H1 (cell line): Measurements from ENCODE around the gene MS4A15. TPM values are rescaled to one million over a fixed set of nuclear protein-coding genes. Genes with fewer than 3 reads are reported as not detected.

Experiments used
- CBX5 ChIP-seq: fragments of 300-800, 300-1000 bp; sonication (generic); IDR thresholded peaks from 2 replicates; pipeline ENCODE4 v1.7.1; 2016; ENCODE audit warnings: antibody characterized with exemption, low read length, low read depth
- JUN ChIP-seq: IDR thresholded peaks from 2 replicates; pipeline ENCODE4 v1.6.1; 2011; ENCODE audit warnings: low read depth, mild to moderate bottlenecking, improper control_type of control experiment, low read length
- SUZ12 ChIP-seq: fragments of 200-600 bp; sonication (generic); IDR thresholded peaks from 2 replicates; pipeline ENCODE4 v1.6.1; 2012; ENCODE audit warnings: mild to moderate bottlenecking, inconsistent platforms, low read length, moderate library complexity, mixed read lengths
- TCF12 ChIP-seq: IDR thresholded peaks from 2 replicates; pipeline ENCODE4 v1.6.1; 2011; ENCODE audit warnings: low read depth, mild to moderate bottlenecking, low read length
- polyA plus RNA-seq, 7 experiments: library from polyadenylated mRNA; depleted of rRNA in 3 of 7; stranded (reverse) in 5 of 7; unstranded in 2 of 7; fragments of >200 nt in 5 of 7; fragments of 200-250 nt in 2 of 7; gene quantifications; 1 replicate in 5 of 7; 2 replicates in 1 of 7; 4 replicates in 1 of 7; pipeline versions ENCODE4 v1.2.1 to v1.2.3, GENCODE V29; 2011 to 2013; ENCODE audit warnings: missing spikeins in 2 of 7, mixed read lengths in 2 of 7
- total RNA-seq: library from RNA; stranded (reverse); fragmentation: NEBNext Ultra II Directional; extraction: Animal tissue kit (Norgen Biotek cat#: 25700); gene quantifications from 2 replicates; pipeline ENCODE4 v1.2.1, GENCODE V29; 2021

Gene MS4A15
- total and polyA plus RNA-seq, 2 of the 8 experiments (the other 6 are each of a cell fraction or from before 2014, with no cell fraction given), result 0.15 to 0.17 TPM

DNA sequence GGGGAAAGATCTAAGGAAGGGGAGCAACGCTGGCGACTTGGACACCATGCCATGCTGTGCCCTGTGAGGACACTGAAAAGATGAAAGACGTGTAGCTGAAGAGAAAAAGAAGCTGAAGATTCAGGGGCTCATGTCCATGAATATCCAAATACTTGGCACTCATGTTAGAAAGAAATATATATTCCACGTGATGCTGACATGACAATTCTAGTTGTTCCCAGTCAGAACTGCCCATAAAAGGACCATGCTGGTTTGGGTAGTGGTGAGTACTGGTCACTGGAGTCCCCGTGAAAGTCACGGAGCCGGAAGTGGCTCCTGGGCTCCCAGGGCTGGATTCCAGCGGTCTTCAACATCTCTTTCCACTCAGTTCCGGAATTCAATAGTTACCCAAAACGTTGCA lies 9.9 kb downstream of the MS4A15 start (continued):
- TF ChIP-seq JUN (no peak), TCF12 (no peak), SUZ12 (no peak), CBX5 (no peak)
